GM23338 (cell line): ENCODE data around the gene RIGI.

ENCODE experiments used
- EZH2phosphoT487 ChIP-seq: fragments of 200-600 bp; sonication (generic); IDR thresholded peaks from one replicate; pipeline ENCODE4 v1.8.1; 2018; ENCODE audit warnings: antibody characterized with exemption; ENCODE audit not compliant: unreplicated experiment
- POLR2AphosphoS5 ChIP-seq: IDR thresholded peaks from 2 replicates; pipeline ENCODE4 v1.6.1; 2016; ENCODE audit warnings: antibody characterized with exemption, low read depth
- STAT1 ChIP-seq: IDR thresholded peaks from one replicate; pipeline ENCODE4 v1.6.1; 2016; ENCODE audit warnings: antibody characterized with exemption; ENCODE audit not compliant: unreplicated experiment
- ZNF114 ChIP-seq: fragments of 250-450 bp; sonication (Bioruptor Pico); IDR thresholded peaks from 2 replicates; pipeline ENCODE4 v1.5.0; 2020; ENCODE audit warnings: mild to moderate bottlenecking, moderate library complexity
- TF ChIP-seq, protein P1 (sequence below), 2 experiments: fragments of 200-600 bp in 1 of 2; sonication (generic) in 1 of 2; conservative IDR thresholded peaks; 2 replicates each; pipeline versions ENCODE4 v1.5.1 to v1.6.1; 2016 to 2017; ENCODE audit warnings: antibody characterized with exemption in 2 of 2, low read depth in 2 of 2, mild to moderate bottlenecking in 2 of 2, moderate library complexity in 1 of 2
- TF ChIP-seq, protein P2 (sequence below): IDR thresholded peaks from one replicate; pipeline ENCODE4 v1.6.1; 2018; ENCODE audit warnings: antibody characterized with exemption; ENCODE audit not compliant: unreplicated experiment

GRCh38 chr9:32502464-32502863 lies 23.5 kb downstream of the RIGI start:
- TF ChIP-seq STAT1 (no peak), ZNF114 (no peak), POLR2AphosphoS5 (no peak), EZH2phosphoT487 (no peak)
- TF ChIP-seq, protein P1, sequence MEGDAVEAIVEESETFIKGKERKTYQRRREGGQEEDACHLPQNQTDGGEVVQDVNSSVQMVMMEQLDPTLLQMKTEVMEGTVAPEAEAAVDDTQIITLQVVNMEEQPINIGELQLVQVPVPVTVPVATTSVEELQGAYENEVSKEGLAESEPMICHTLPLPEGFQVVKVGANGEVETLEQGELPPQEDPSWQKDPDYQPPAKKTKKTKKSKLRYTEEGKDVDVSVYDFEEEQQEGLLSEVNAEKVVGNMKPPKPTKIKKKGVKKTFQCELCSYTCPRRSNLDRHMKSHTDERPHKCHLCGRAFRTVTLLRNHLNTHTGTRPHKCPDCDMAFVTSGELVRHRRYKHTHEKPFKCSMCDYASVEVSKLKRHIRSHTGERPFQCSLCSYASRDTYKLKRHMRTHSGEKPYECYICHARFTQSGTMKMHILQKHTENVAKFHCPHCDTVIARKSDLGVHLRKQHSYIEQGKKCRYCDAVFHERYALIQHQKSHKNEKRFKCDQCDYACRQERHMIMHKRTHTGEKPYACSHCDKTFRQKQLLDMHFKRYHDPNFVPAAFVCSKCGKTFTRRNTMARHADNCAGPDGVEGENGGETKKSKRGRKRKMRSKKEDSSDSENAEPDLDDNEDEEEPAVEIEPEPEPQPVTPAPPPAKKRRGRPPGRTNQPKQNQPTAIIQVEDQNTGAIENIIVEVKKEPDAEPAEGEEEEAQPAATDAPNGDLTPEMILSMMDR (conservative IDR thresholded peaks at IDR 0.05; ENCODE audit: low read depth in 2 of 2): no peak
- TF ChIP-seq, protein P2, sequence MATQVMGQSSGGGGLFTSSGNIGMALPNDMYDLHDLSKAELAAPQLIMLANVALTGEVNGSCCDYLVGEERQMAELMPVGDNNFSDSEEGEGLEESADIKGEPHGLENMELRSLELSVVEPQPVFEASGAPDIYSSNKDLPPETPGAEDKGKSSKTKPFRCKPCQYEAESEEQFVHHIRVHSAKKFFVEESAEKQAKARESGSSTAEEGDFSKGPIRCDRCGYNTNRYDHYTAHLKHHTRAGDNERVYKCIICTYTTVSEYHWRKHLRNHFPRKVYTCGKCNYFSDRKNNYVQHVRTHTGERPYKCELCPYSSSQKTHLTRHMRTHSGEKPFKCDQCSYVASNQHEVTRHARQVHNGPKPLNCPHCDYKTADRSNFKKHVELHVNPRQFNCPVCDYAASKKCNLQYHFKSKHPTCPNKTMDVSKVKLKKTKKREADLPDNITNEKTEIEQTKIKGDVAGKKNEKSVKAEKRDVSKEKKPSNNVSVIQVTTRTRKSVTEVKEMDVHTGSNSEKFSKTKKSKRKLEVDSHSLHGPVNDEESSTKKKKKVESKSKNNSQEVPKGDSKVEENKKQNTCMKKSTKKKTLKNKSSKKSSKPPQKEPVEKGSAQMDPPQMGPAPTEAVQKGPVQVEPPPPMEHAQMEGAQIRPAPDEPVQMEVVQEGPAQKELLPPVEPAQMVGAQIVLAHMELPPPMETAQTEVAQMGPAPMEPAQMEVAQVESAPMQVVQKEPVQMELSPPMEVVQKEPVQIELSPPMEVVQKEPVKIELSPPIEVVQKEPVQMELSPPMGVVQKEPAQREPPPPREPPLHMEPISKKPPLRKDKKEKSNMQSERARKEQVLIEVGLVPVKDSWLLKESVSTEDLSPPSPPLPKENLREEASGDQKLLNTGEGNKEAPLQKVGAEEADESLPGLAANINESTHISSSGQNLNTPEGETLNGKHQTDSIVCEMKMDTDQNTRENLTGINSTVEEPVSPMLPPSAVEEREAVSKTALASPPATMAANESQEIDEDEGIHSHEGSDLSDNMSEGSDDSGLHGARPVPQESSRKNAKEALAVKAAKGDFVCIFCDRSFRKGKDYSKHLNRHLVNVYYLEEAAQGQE: no peak
